ENCODE results near the gene ZNF638. TPM values are rescaled to one million over a fixed set of nuclear protein-coding genes. Genes with fewer than 3 reads are reported as not detected.
"Not testable (repeated sequence)": the region's sequence is repeated elsewhere in the genome, so short reads cannot be mapped to it uniquely, and the experiment has no call there.

Gene ZNF638
- total RNA-seq, 3 donors from 2014 or later = 87.4 to 118 (median 95.0) TPM

DNA sequence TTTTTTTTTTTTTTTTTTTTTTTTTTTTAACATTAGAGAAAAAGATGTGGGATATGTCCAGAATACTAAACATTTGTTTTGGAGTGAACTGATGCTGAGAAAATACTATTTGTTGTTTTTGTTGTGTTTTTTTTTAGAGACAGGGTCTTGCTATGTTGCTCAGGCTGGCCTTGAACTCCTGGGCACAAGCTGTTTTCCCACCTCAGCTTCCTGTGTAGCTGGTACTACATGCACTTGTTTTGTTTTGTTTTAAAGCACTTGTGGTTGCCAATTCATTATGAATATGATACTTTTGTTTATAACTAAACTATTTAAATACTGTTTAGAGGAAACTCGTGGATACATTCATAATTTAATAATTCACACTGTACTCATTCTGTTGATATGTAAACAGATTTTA lies 88.4 kb downstream of the ZNF638 start:
- H3K4me1 ChIP-seq (ENCODE audit: low read depth) = peaks cover 4% of the 10 kb centered on the region
- no peak overlapping the region for H3K4me3 ChIP-seq
- H3K9me3 ChIP-seq = no peaks in the 10 kb centered on the region
- TF ChIP-seq, protein P1, sequence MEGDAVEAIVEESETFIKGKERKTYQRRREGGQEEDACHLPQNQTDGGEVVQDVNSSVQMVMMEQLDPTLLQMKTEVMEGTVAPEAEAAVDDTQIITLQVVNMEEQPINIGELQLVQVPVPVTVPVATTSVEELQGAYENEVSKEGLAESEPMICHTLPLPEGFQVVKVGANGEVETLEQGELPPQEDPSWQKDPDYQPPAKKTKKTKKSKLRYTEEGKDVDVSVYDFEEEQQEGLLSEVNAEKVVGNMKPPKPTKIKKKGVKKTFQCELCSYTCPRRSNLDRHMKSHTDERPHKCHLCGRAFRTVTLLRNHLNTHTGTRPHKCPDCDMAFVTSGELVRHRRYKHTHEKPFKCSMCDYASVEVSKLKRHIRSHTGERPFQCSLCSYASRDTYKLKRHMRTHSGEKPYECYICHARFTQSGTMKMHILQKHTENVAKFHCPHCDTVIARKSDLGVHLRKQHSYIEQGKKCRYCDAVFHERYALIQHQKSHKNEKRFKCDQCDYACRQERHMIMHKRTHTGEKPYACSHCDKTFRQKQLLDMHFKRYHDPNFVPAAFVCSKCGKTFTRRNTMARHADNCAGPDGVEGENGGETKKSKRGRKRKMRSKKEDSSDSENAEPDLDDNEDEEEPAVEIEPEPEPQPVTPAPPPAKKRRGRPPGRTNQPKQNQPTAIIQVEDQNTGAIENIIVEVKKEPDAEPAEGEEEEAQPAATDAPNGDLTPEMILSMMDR (IDR thresholded peaks at IDR 0.05) = no peak
- no peak for ATAC-seq
- no peak for DNase-seq
- intact Hi-C loops (cut with DNase I, micrococcal nuclease) = no loop called here
- H3K36me3 ChIP-seq (ENCODE audit: low read depth) = peaks cover 3% of the 10 kb centered on the region

DNA sequence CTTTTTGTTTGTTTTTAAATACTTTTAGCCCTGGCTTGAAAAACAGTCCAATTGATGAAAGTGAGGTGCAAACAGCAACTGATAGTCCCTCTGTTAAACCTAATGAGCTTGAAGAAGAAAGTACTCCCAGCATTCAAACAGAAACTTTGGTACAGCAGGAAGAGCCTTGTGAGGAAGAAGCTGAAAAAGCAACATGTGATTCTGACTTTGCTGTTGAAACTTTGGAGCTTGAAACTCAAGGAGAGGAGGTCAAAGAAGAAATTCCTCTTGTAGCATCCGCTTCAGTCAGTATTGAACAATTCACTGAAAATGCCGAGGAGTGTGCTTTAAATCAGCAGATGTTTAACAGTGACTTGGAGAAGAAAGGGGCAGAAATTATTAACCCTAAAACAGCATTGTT lies 91.2 kb downstream of the ZNF638 start:
- no peak for DNase-seq
- no peaks in the 10 kb centered on the region for H3K9me3 ChIP-seq
- no peak overlapping the region for H3K4me3 ChIP-seq
- H3K4me1 ChIP-seq (ENCODE audit: low read depth) = peaks cover under 1% of the 10 kb centered on the region
- TF ChIP-seq, protein P1 (IDR thresholded peaks at IDR 0.05) = no peak
- ATAC-seq = no peak
- H3K36me3 ChIP-seq (ENCODE audit: low read depth) = peaks cover 6% of the 10 kb centered on the region
- intact Hi-C loops (cut with DNase I, micrococcal nuclease) = no loop called here

DNA sequence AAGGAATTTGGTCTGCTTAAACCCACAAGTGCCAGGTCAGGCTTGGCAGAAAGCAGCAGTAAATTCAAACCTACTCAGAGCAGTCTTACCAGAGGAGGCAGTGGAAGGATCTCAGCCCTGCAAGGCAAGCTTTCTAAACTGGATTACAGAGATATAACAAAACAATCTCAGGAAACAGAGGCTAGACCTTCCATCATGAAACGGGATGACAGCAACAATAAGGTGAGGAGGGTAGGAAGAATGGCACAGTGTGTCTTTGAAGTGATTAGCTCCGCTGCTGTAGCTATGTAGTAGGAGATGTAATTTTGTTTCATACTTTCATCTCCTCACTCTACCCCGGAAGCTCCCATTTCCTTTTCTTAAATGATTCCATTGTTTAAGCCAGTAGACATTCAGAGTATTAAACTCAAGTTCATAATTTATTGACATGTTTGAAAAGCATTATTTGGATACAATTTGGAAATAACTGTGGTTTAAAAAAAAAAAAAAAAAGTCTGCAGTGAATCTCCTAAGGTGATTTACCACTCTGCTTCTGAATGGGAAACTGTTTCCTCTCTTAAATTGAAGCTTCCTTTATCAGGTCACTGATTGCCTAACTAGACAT lies 92.3 kb downstream of the ZNF638 start:
- Histone ChIP-seq H3K4me1 (ENCODE audit: low read depth) (no peaks in the 10 kb centered on the region), H3K4me3 (no peak overlapping the region), H3K36me3 (ENCODE audit: low read depth) (peaks cover 6% of the 10 kb centered on the region), H3K9me3 (no peaks in the 10 kb centered on the region)
- intact Hi-C loops (cut with DNase I, micrococcal nuclease) = no loop called here
- TF ChIP-seq, protein P1 (IDR thresholded peaks at IDR 0.05) = no peak
- no peak for ATAC-seq
- DNase-seq = no peak

DNA sequence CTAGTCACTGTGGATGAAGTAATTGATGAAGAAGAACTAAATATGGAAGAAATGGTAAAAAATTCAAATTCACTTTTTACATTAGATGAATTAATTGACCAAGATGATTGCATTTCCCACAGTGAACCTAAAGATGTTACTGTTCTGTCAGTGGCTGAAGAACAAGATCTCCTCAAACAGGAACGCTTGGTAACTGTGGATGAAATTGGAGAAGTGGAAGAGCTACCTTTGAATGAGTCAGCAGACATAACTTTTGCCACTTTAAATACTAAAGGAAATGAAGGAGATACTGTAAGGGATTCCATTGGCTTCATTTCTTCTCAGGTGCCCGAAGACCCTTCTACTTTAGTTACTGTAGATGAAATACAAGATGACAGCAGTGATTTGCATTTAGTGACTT lies 95.1 kb downstream of the ZNF638 start:
- Histone ChIP-seq H3K9me3 (no peaks in the 10 kb centered on the region), H3K36me3 (ENCODE audit: low read depth) (peaks cover 3% of the 10 kb centered on the region), H3K4me3 (no peak overlapping the region), H3K4me1 (ENCODE audit: low read depth) (no peaks in the 10 kb centered on the region)
- DNase-seq (no peak), ATAC-seq (no peak)
- intact Hi-C loops (cut with DNase I, micrococcal nuclease) = no loop called here
- TF ChIP-seq, protein P1 (IDR thresholded peaks at IDR 0.05) = no peak

DNA sequence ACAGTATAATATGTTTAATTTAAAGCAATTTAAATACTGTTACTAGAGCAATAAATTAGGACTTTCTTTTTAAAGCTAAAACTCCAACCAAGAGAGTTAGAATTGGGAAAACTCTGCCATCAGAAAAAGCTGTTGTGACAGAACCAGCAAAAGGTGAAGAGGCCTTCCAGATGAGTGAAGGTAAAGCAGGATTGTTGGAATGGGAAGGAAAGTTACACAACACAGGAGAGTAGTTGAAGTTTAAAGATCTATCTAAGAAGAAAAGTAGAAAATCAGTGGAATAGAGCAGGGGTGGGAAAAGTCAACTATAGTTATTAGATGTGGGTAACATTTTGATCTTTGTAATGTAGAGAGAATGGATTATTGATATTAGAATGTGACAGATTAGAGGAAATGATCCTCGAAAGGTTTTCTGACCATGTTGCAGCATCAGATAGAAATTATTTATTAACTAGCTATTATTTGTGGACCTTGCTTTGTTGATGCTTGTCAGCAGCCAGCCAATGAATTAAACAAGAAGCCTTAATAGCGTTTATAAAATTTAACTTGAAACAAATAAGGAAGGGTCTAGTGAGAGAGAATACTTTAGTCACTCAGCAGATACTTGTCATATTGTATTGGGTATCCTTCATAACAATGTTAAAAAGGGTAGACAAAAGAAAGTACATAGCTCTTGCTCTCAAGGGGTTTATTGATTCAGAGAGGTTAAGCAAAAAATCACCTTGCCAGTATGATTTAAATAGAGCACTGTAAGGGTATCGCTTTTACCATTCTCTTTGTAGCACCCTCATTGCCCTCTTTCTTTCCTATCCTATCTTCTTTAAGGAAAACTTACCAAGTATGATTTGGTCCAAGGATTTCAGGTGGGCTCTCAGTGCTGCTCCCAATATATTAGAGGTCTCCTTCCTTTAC lies 97.1 kb downstream of the ZNF638 start:
- ATAC-seq (no peak), DNase-seq (no peak)
- Histone ChIP-seq H3K4me1 (ENCODE audit: low read depth) (no peaks in the 10 kb centered on the region), H3K4me3 (no peak overlapping the region), H3K36me3 (ENCODE audit: low read depth) (peaks cover 3% of the 10 kb centered on the region), H3K9me3 (no peaks in the 10 kb centered on the region)
- TF ChIP-seq, protein P1 (IDR thresholded peaks at IDR 0.05) = no peak
- intact Hi-C loops (cut with DNase I, micrococcal nuclease) = no loop called here

DNA sequence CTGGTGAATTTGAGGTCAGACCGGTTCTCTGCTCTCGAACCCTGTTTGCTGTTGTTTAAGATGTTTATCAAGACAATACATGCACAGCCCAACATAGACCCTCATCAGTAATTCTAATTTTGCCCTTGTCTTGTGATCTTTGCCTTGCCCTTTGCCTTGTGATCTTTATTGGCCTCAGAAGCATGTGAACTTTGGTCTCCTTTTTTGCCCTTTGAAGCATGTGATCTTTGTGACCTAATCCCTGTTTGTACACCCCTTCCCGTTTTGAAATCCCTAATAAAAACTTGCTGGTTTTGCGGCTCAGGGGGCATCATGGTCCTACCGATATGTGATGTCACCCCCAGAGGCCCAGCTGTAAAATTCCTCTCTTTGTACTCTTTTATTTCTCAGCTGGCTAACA lies 113.6 kb downstream of the ZNF638 start:
- intact Hi-C loops (cut with DNase I, micrococcal nuclease); DNase-seq: not testable (repeated sequence)

More for the DNA sequence above, 113.6 kb downstream of the ZNF638 start:
- not testable (repeated sequence) for ATAC-seq; H3K36me3 ChIP-seq (ENCODE audit: low read depth); H3K9me3 ChIP-seq; H3K4me3 ChIP-seq; H3K4me1 ChIP-seq (ENCODE audit: low read depth)
